Upper lobe of left lung (tissue), 6 donors: ENCODE data around the gene ZNF438. TPM values are rescaled to one million over a fixed set of nuclear protein-coding genes. Genes with fewer than 3 reads are reported as not detected.
"Not testable (repeated sequence)": the region's sequence is repeated elsewhere in the genome, so short reads cannot be mapped to it uniquely, and the experiment has no call there.

Experiments used
- ATAC-seq, 2 donors: fragments of 200-7000 bp; cut with Tn5 transposase; one replicate each; pipeline ENCODE4 v1.9.1; 2022; ENCODE audit warnings: mild to moderate bottlenecking in 2 of 2, moderate library complexity in 2 of 2; ENCODE audit not compliant: low FRiP score in 2 of 2
- DNase-seq, 2 donors: peaks; one replicate each; pipeline ENCODE4 v3.0.0-alpha.2; 2019 to 2020
- H3K27ac ChIP-seq, 4 donors: fragments of 200-600 bp; sonication (generic); one replicate each; pipeline ENCODE4 v1.5.1; 2016 to 2019
- H3K27me3 ChIP-seq, 4 donors: fragments of 200-600 bp; sonication (generic); one replicate each; pipeline ENCODE4 v1.5.1; 2017 to 2019
- H3K36me3 ChIP-seq, 4 donors: fragments of 200-600 bp; sonication (generic); one replicate each; pipeline ENCODE4 v1.5.1; 2016 to 2019
- H3K4me1 ChIP-seq, 4 donors: fragments of 200-600 bp; sonication (generic); one replicate each; pipeline ENCODE4 v1.5.1; 2018 to 2019
- H3K4me3 ChIP-seq, 4 donors: fragments of 200-600 bp; sonication (generic); one replicate each; pipeline ENCODE4 v1.5.1; 2017 to 2019; ENCODE audit warnings: mild to moderate bottlenecking in 2 of 4, moderate library complexity in 1 of 4
- H3K9me3 ChIP-seq, 4 donors: fragments of 200-600 bp; sonication (generic); one replicate each; pipeline ENCODE4 v1.5.1; 2018 to 2019
- CTCF ChIP-seq, 6 experiments: fragments of 450-650 bp in 4 of 6; fragments of 200-600 bp in 2 of 6; sonication (generic) in 2 of 6; IDR thresholded peaks; one replicate each; pipeline ENCODE4 v1.5.1; 2016 to 2019; ENCODE audit warnings: antibody characterized with exemption in 6 of 6
- EP300 ChIP-seq, 4 donors: sonication (generic); formaldehyde crosslinking; IDR thresholded peaks; one replicate each; pipeline ENCODE4 v1.5.1; 2017; ENCODE audit warnings: antibody characterized with exemption in 4 of 4, control low read depth in 2 of 4
- POLR2A ChIP-seq, 4 donors: fragments of 450-650 bp; IDR thresholded peaks; one replicate each; pipeline ENCODE4 v1.5.1; 2016 to 2017; ENCODE audit warnings: antibody characterized with exemption in 4 of 4, mild to moderate bottlenecking in 2 of 4
- POLR2AphosphoS5 ChIP-seq, 2 donors: sonication (generic); formaldehyde crosslinking; IDR thresholded peaks; one replicate each; pipeline ENCODE4 v1.5.1; 2017; ENCODE audit warnings: antibody characterized with exemption in 2 of 2
- WGBS, 2 donors: methylation state at CpG; one replicate each; pipeline ENCODE4 v1.1.5; 2017 to 2018; 5-methylcytosine and 5-hydroxymethylcytosine counted together
- total RNA-seq, 6 donors: library from RNA; depleted of rRNA in 4 of 6; stranded (reverse); fragments of >200 nt in 4 of 6; gene quantifications; one replicate each; pipeline versions ENCODE4 v1.1.0 to v1.2.1, GENCODE V29; 2016 to 2021
- donor health status: DM: no; HTN: no; CAD: no; lungs with moderate emphysema.
- donor health status: DM: no; HTN: yes; CAD: no; lungs with severe emphysema.

ZNF438 gene
- total RNA-seq, 6 donors from 2014 or later: 10.5 to 25.1 (median 13.7) TPM

- H3K27ac ChIP-seq: no peak overlapping the region
- no peak for ATAC-seq
- no peaks in the 10 kb centered on the region for H3K9me3 ChIP-seq
- TF ChIP-seq CTCF (IDR thresholded peaks at IDR 0.05): no peak
- no peak for TF ChIP-seq EP300 (IDR thresholded peaks at IDR 0.05)
- TF ChIP-seq POLR2A (IDR thresholded peaks at IDR 0.05): no peak
- no peak for TF ChIP-seq POLR2AphosphoS5 (IDR thresholded peaks at IDR 0.05)
- H3K36me3 ChIP-seq: no peaks in the 10 kb centered on the region
- whole genome bisulfite sequencing, 2 donors: 63 to 78% methylated on average over 2 of the region's 2 CpGs
- H3K4me3 ChIP-seq: no peak overlapping the region
- peaks cover 11 to 28% (median 14%) of the 10 kb centered on the region in 4 donors for H3K4me1 ChIP-seq
- no peak for DNase-seq
- H3K27me3 ChIP-seq: no peaks in the 10 kb centered on the region
Measured at GRCh38 chr10:31028081-31028480, 3.6 kb downstream of the ZNF438 start.

DNA sequence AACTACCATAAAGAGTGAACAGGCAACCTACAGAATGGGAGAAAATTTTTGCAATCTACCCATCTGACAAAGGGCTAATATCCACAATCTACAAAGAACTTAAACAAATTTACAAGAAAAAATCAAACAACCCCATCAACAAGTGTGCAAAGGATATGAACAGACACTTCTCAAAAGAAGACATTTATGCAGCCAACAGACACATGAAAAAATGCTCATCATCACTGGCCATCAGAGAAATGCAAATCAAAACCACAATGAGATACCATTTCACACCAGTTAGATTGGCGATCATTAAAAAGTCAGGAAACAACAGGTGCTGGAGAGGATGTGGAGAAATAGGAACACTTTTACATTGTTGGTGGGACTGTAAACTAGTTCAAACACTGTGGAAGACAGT is 5.4 kb downstream of the ZNF438 start:
- DNase-seq, H3K27ac ChIP-seq, H3K36me3 ChIP-seq, ATAC-seq, H3K4me3 ChIP-seq, H3K9me3 ChIP-seq, H3K27me3 ChIP-seq: not testable (repeated sequence)
- H3K4me1 ChIP-seq: peaks cover 8 to 19% (median 14%) of the 10 kb centered on the region in 4 donors
- WGBS, 2 donors: 75 to 100% methylated on average over 1 of the region's 1 CpG

- H3K4me1 ChIP-seq: peaks cover 5 to 12% (median 9%) of the 10 kb centered on the region in 4 donors
- H3K27me3 ChIP-seq: no peaks in the 10 kb centered on the region
- no peak overlapping the region for H3K27ac ChIP-seq
- DNase-seq: no peak
- H3K36me3 ChIP-seq: no peaks in the 10 kb centered on the region
- ATAC-seq: no peak
- no peak overlapping the region for H3K4me3 ChIP-seq
- no peaks in the 10 kb centered on the region for H3K9me3 ChIP-seq
- no peak for TF ChIP-seq EP300 (IDR thresholded peaks at IDR 0.05)
- no peak for TF ChIP-seq CTCF (IDR thresholded peaks at IDR 0.05)
- no peak for TF ChIP-seq POLR2AphosphoS5 (IDR thresholded peaks at IDR 0.05)
- TF ChIP-seq POLR2A (IDR thresholded peaks at IDR 0.05): no peak
Measured at GRCh38 chr10:31025142-31025541, 6.5 kb downstream of the ZNF438 start.

DNA sequence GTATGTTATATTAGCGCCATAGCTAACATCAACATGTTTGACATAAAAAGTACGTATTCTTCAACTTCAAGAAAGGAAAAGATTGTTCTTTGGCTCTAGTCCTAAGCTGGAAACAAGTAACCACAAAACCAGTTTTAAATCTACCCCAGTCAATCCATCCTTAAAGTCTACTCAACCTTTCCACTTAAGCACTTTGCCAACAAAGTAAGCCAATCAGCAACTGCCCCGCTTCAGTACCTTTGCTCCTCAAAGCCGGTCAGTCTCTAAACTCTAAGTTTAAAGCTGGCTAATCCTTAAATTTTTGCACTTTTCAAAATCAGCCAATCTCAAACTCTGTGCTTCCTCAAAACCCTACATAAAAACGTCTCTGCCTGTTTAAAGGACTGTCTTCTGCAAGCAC is 8.1 kb downstream of the ZNF438 start:
- no peak for ATAC-seq
- no peak overlapping the region for H3K4me3 ChIP-seq

GRCh38 chr10:31020209-31020608 is 11.5 kb downstream of the ZNF438 start:
- Histone ChIP-seq H3K4me3 (no peak overlapping the region), H3K27me3 (no peaks in the 10 kb centered on the region), H3K9me3 (no peaks in the 10 kb centered on the region), H3K36me3 (no peaks in the 10 kb centered on the region), H3K4me1 (peaks cover 0 to 17% (median 11%) of the 10 kb centered on the region in 4 donors), H3K27ac (peak overlapping the region in 1 of 4 donors; percentile 45)
- DNase-seq: no peak
- TF ChIP-seq CTCF (IDR thresholded peaks at IDR 0.05) (no peak), POLR2AphosphoS5 (IDR thresholded peaks at IDR 0.05) (no peak), EP300 (IDR thresholded peaks at IDR 0.05) (no peak), POLR2A (IDR thresholded peaks at IDR 0.05) (no peak)
- no peak for ATAC-seq
- WGBS, 2 donors: 62 to 65% methylated on average over 5 of the region's 5 CpGs

More for the DNA sequence above, 8.1 kb downstream of the ZNF438 start:
- no peak overlapping the region for H3K27ac ChIP-seq
- TF ChIP-seq POLR2A (IDR thresholded peaks at IDR 0.05): no peak
- TF ChIP-seq POLR2AphosphoS5 (IDR thresholded peaks at IDR 0.05): no peak
- TF ChIP-seq EP300 (IDR thresholded peaks at IDR 0.05): no peak
- TF ChIP-seq CTCF (IDR thresholded peaks at IDR 0.05): no peak
- WGBS, 2 donors: 50 to 58% methylated on average over 5 of the region's 5 CpGs
- H3K4me1 ChIP-seq: peaks cover 4 to 17% (median 9%) of the 10 kb centered on the region in 4 donors
- no peaks in the 10 kb centered on the region for H3K9me3 ChIP-seq
- H3K27me3 ChIP-seq: no peaks in the 10 kb centered on the region
- H3K36me3 ChIP-seq: no peaks in the 10 kb centered on the region
- peak in 1 of 2 donors; percentile 40 for DNase-seq
